GM18511 (cell line): ENCODE measurements around the gene NUBP2.

ENCODE experiments used
- ATAC-seq: cut with Tn5 transposase; IDR thresholded peaks from one replicate; pipeline ENCODE4 v1.9.1; 2021; ENCODE audit warnings: mild to moderate bottlenecking, moderate library complexity; ENCODE audit not compliant: unreplicated experiment

NUBP2 gene

GRCh38 chr16:1782408-1783264 is at the start of gene NUBP2, which contains the start of gene SPSB3:
Gene NUBP2 (plus strand): TSS chr16:1782960. CDS start chr16:1783021, 61 bp downstream.
Gene SPSB3 (minus strand): TSS chr16:1782571. CDS start chr16:1781483, 1,088 bp downstream.
- peak; percentile 90 for ATAC-seq

- ATAC-seq, result no peak
These were observed 48.6 kb upstream of the NUBP2 start for GRCh38 chr16:1734123-1734522.

- ATAC-seq, result no peak
These were observed 47.9 kb upstream of the NUBP2 start for GRCh38 chr16:1734816-1735215.

- no peak for ATAC-seq
These were observed 42.5 kb upstream of the NUBP2 start for GRCh38 chr16:1740234-1740633.

GRCh38 chr16:1740781-1741490 is 41.8 kb upstream of the NUBP2 start:
- no peak for ATAC-seq

GRCh38 chr16:1741553-1742165 is 41.1 kb upstream of the NUBP2 start:
- no peak for ATAC-seq

GRCh38 chr16:1743376-1744337 is 39.1 kb upstream of the NUBP2 start:
- no peak for ATAC-seq

GRCh38 chr16:1744338-1744840 is 38.4 kb upstream of the NUBP2 start:
- no peak for ATAC-seq

- no peak for ATAC-seq
These were observed 37.4 kb upstream of the NUBP2 start for GRCh38 chr16:1745181-1745899.

GRCh38 chr16:1745900-1746692 is 36.7 kb upstream of the NUBP2 start:
- ATAC-seq, result no peak

GRCh38 chr16:1746693-1747195 is 36.0 kb upstream of the NUBP2 start:
- ATAC-seq, result no peak

GRCh38 chr16:1747934-1748333 is 34.8 kb upstream of the NUBP2 start:
- ATAC-seq, result no peak

- ATAC-seq, result no peak
These were observed 33.3 kb upstream of the NUBP2 start for GRCh38 chr16:1749152-1750117.

GRCh38 chr16:1751946-1752345 is 30.8 kb upstream of the NUBP2 start:
- ATAC-seq, result no peak

- no peak for ATAC-seq
These were observed 29.9 kb upstream of the NUBP2 start for GRCh38 chr16:1752853-1753252.

- ATAC-seq, result no peak
These were observed 28.6 kb upstream of the NUBP2 start for GRCh38 chr16:1754204-1754603.

- no peak for ATAC-seq
These were observed 24.9 kb upstream of the NUBP2 start for GRCh38 chr16:1757714-1758461.
